ENCODE measurements around the gene STT3B.

Gene STT3B

GRCh38 chr3:31522152-31522551 lies 10.6 kb upstream of the STT3B start:
- DNase-seq = peak; percentile 94 to 95

GRCh38 chr3:31523543-31523942 lies 9.2 kb upstream of the STT3B start:
- no peak for DNase-seq

GRCh38 chr3:31525532-31525931 lies 7.2 kb upstream of the STT3B start:
- no peak for DNase-seq

GRCh38 chr3:31529421-31529820 lies 3.3 kb upstream of the STT3B start:
- DNase-seq = no peak

GRCh38 chr3:31530039-31530959 lies 2.4 kb upstream of the STT3B start:
- peak; percentile 41 to 51 for DNase-seq

- DNase-seq = no peak
Measured at GRCh38 chr3:31530960-31531335, 1.8 kb upstream of the STT3B start.

- peak in 1 of 2 experiments; percentile 91 for DNase-seq
Measured at GRCh38 chr3:31531452-31531991, 1.2 kb upstream of the STT3B start.

- peak; percentile 99 for DNase-seq
Measured at GRCh38 chr3:31531992-31532586, 636 bp upstream of the STT3B start.

GRCh38 chr3:31533169-31534064 lies 692 bp downstream of the STT3B start:
- no peak for DNase-seq

- DNase-seq = peak; percentile 61 to 66
Measured at GRCh38 chr3:31534065-31534425, 1.3 kb downstream of the STT3B start.

- no peak for DNase-seq
Measured at GRCh38 chr3:31536497-31536896, 3.8 kb downstream of the STT3B start.

GRCh38 chr3:31538801-31539200 lies 6.1 kb downstream of the STT3B start:
- no peak for DNase-seq

GRCh38 chr3:31539275-31539674 lies 6.5 kb downstream of the STT3B start:
- no peak for DNase-seq

GRCh38 chr3:31541089-31541488 lies 8.4 kb downstream of the STT3B start:
- DNase-seq = peak; percentile 42 to 50

GRCh38 chr3:31542246-31542645 lies 9.5 kb downstream of the STT3B start:
- no peak for DNase-seq

- DNase-seq = no peak
Measured at GRCh38 chr3:31543375-31543774, 10.7 kb downstream of the STT3B start.

- peak; percentile 66 to 69 for DNase-seq
Measured at GRCh38 chr3:31544634-31545033, 11.9 kb downstream of the STT3B start.

- no peak for DNase-seq
Measured at GRCh38 chr3:31546162-31546561, 13.4 kb downstream of the STT3B start.

GRCh38 chr3:31546725-31547124 lies 14.0 kb downstream of the STT3B start:
- no peak for DNase-seq

GRCh38 chr3:31550452-31551251 lies 17.9 kb downstream of the STT3B start:
- peak; percentile 64 to 66 for DNase-seq

GRCh38 chr3:31551646-31552045 lies 18.9 kb downstream of the STT3B start:
- no peak for DNase-seq

- no peak for DNase-seq
Measured at GRCh38 chr3:31552103-31552502, 19.4 kb downstream of the STT3B start.

Data from AML-193 (cell line).